ENCODE data around the gene MAGEA8.

Gene MAGEA8

GRCh38 chrX:149851864-149852263 lies 29.1 kb upstream of the MAGEA8 start:
- H3K27me3 ChIP-seq (ENCODE audit: control insufficient read depth, insufficient read depth, low read length) = no peaks in the 10 kb centered on the region
- H2AFZ ChIP-seq = no peak overlapping the region
- no peak overlapping the region for H3K27ac ChIP-seq
- H3K4me2 ChIP-seq (ENCODE audit: low read length) = no peak overlapping the region
- H3K9me3 ChIP-seq (ENCODE audit: control insufficient read depth, low read length) = no peaks in the 10 kb centered on the region
- TF ChIP-seq, protein P1, sequence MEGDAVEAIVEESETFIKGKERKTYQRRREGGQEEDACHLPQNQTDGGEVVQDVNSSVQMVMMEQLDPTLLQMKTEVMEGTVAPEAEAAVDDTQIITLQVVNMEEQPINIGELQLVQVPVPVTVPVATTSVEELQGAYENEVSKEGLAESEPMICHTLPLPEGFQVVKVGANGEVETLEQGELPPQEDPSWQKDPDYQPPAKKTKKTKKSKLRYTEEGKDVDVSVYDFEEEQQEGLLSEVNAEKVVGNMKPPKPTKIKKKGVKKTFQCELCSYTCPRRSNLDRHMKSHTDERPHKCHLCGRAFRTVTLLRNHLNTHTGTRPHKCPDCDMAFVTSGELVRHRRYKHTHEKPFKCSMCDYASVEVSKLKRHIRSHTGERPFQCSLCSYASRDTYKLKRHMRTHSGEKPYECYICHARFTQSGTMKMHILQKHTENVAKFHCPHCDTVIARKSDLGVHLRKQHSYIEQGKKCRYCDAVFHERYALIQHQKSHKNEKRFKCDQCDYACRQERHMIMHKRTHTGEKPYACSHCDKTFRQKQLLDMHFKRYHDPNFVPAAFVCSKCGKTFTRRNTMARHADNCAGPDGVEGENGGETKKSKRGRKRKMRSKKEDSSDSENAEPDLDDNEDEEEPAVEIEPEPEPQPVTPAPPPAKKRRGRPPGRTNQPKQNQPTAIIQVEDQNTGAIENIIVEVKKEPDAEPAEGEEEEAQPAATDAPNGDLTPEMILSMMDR (IDR thresholded peaks at IDR 0.05) = no peak
- H3K4me1 ChIP-seq = no peaks in the 10 kb centered on the region
- H3K4me3 ChIP-seq (ENCODE audit: low read depth, low read length) = no peak overlapping the region
- no peaks in the 10 kb centered on the region for H3K36me3 ChIP-seq (ENCODE audit: control insufficient read depth, insufficient read depth, low read length)
- no peak overlapping the region for H3K9ac ChIP-seq
- no peaks in the 10 kb centered on the region for H3K79me2 ChIP-seq

DNA sequence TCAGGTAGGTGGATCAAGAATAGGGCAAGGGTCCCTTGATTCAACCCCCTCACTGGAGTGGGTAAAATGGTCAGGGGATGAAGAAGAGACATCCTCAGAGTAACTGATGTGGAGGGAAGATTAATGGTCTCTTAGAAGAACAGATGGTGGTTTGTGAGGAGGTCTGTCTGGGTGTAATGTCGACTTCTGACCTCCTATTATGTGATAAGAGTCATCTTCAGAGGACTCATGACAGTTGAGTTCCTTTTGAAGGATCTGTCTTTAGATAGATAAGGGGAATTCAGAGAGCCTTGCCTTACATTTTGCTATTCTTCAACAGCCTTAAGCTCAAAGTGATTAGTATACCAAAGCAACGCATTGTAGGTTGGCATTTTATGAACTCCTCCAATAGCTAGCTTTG lies 27.1 kb upstream of the MAGEA8 start:
- no peaks in the 10 kb centered on the region for H3K4me1 ChIP-seq
- H3K4me3 ChIP-seq (ENCODE audit: low read depth, low read length) = no peak overlapping the region
- no peak overlapping the region for H3K4me2 ChIP-seq (ENCODE audit: low read length)
- H3K27me3 ChIP-seq (ENCODE audit: control insufficient read depth, insufficient read depth, low read length) = no peaks in the 10 kb centered on the region
- TF ChIP-seq, protein P1 (IDR thresholded peaks at IDR 0.05) = no peak
- H2AFZ ChIP-seq = no peak overlapping the region
- no peaks in the 10 kb centered on the region for H3K36me3 ChIP-seq (ENCODE audit: control insufficient read depth, insufficient read depth, low read length)
- H3K9ac ChIP-seq = no peak overlapping the region
- no peak overlapping the region for H3K27ac ChIP-seq
- no peaks in the 10 kb centered on the region for H3K79me2 ChIP-seq
- no peaks in the 10 kb centered on the region for H3K9me3 ChIP-seq (ENCODE audit: control insufficient read depth, low read length)

DNA sequence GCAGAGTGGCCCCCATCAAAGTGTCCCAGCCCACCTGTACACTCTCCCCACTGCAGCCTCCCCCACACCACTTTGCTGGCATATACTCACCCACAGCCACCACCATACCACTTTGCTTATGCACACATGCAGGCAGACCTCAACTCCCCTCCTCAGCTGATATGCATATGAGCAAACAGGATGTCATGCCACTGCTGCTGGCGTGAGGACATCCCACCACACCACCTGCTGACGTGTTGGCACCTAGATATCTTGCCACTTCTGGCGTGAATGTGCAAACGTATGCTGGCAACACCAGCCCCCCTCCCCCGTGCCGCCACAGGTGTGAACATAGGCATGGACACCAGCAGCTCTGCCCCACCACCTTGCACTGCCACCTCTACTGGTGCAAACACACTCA lies 22.4 kb upstream of the MAGEA8 start:
- TF ChIP-seq, protein P1 (IDR thresholded peaks at IDR 0.05) = no peak
- no peak overlapping the region for H3K4me2 ChIP-seq (ENCODE audit: low read length)
- no peak overlapping the region for H3K9ac ChIP-seq
- no peaks in the 10 kb centered on the region for H3K27me3 ChIP-seq (ENCODE audit: control insufficient read depth, insufficient read depth, low read length)
- H3K36me3 ChIP-seq (ENCODE audit: control insufficient read depth, insufficient read depth, low read length) = no peaks in the 10 kb centered on the region
- H3K27ac ChIP-seq = no peak overlapping the region
- H2AFZ ChIP-seq = no peak overlapping the region
- H3K9me3 ChIP-seq (ENCODE audit: control insufficient read depth, low read length) = no peaks in the 10 kb centered on the region
- no peak overlapping the region for H3K4me3 ChIP-seq (ENCODE audit: low read depth, low read length)
- no peaks in the 10 kb centered on the region for H3K79me2 ChIP-seq
- H3K4me1 ChIP-seq = no peaks in the 10 kb centered on the region

- H3K36me3 ChIP-seq (ENCODE audit: control insufficient read depth, insufficient read depth, low read length) = no peaks in the 10 kb centered on the region
Observed at GRCh38 chrX:149860445-149860844, 20.5 kb upstream of the MAGEA8 start.

GRCh38 chrX:149865390-149865789 lies 15.6 kb upstream of the MAGEA8 start:
- Histone ChIP-seq H3K36me3 (ENCODE audit: control insufficient read depth, insufficient read depth, low read length) (no peaks in the 10 kb centered on the region), H3K9me3 (ENCODE audit: control insufficient read depth, low read length) (no peaks in the 10 kb centered on the region), H3K4me3 (ENCODE audit: low read depth, low read length) (no peak overlapping the region), H3K27me3 (ENCODE audit: control insufficient read depth, insufficient read depth, low read length) (no peaks in the 10 kb centered on the region), H3K79me2 (no peaks in the 10 kb centered on the region), H3K9ac (no peak overlapping the region), H3K27ac (no peak overlapping the region), H2AFZ (no peak overlapping the region), H3K4me1 (no peaks in the 10 kb centered on the region), H3K4me2 (ENCODE audit: low read length) (no peak overlapping the region)
- TF ChIP-seq, protein P1 (IDR thresholded peaks at IDR 0.05) = no peak

More at GRCh38 chrX:149860445-149860844, 20.5 kb upstream of the MAGEA8 start:
- Histone ChIP-seq H3K79me2 (no peaks in the 10 kb centered on the region), H3K9me3 (ENCODE audit: control insufficient read depth, low read length) (no peaks in the 10 kb centered on the region), H3K27me3 (ENCODE audit: control insufficient read depth, insufficient read depth, low read length) (no peaks in the 10 kb centered on the region), H3K4me1 (no peaks in the 10 kb centered on the region), H3K4me2 (ENCODE audit: low read length) (no peak overlapping the region), H3K9ac (no peak overlapping the region), H2AFZ (no peak overlapping the region), H3K4me3 (ENCODE audit: low read depth, low read length) (no peak overlapping the region), H3K27ac (no peak overlapping the region)
- TF ChIP-seq, protein P1 (IDR thresholded peaks at IDR 0.05) = no peak

Data from parathyroid adenoma (tissue), 2 donors.